NCI-H2081 treated with DMSO at 0.1 percent for 48 hours (cell line): ENCODE results near the gene REM1.

ENCODE experiments used
- DNase-seq: peaks from one replicate; lab custom pipeline; 2025; lab: John Stamatoyannopoulos, UW

The REM1 gene

GRCh38 chr20:31523361-31524283 is 48.5 kb downstream of the REM1 start:
- DNase-seq: no peak

DNA sequence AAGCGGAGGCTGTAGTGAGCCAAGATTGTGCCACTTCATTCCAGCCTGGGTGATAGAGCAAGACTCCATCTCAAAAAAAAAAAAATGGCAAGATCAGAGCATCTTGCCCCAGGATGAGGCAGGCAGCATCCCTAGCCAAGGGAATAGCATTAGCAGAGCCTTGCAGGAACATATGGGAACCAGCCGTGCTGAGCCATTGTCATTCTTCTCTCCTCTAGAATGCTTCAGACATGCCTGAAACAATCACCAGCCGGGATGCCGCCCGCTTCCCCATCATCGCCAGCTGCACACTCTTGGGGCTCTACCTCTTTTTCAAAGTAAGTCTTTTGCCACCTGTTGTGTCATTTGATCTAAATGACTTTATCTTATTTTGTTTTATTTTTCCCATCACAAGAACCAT is 52.2 kb downstream of the REM1 start:
- no peak for DNase-seq
